ENCODE data around the gene ZNF287. TPM values are rescaled to one million over a fixed set of nuclear protein-coding genes. Genes with fewer than 3 reads are reported as not detected.

ZNF287 gene
- polyA plus RNA-seq, 1 donor (not counting 4 experiments of a cell fraction or from before 2014, with no cell fraction given), result 7.3 TPM

DNA sequence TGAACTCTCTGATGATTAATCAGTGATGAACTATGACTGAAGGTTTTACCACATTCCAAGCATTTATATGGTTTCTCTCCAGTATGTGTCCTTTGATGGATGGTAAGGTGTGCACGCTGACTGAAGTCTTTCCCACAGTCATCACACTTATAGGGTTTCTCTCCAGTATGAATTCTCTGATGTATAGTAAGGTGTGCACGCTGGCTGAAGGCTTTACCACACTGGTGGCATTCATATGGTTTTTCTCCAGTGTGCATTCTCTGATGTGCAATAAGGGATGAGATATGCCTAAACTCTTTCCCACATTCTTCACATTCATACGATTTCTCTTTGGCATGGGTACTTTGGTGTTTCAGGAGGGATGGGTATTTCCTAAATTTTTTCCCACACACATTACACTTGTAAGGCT lies 16.4 kb downstream of the ZNF287 start:
- DNase-seq (ENCODE audit: low read depth, low spot score) (no peak), FAIRE-seq (peak; percentile 23)
- Histone ChIP-seq H3K4me1 (ENCODE audit: control insufficient read depth, extremely low read depth, insufficient read depth, low read length) (no peaks in the 10 kb centered on the region), H3K27ac (ENCODE audit: control insufficient read depth, insufficient read depth, low read length) (no peak overlapping the region), H3K9ac (ENCODE audit: control insufficient read depth, extremely low read depth, insufficient read depth, low read length) (no peak overlapping the region), H3K79me2 (ENCODE audit: control insufficient read depth, insufficient read depth, low read length) (no peaks in the 10 kb centered on the region), H3K4me3 (ENCODE audit: control insufficient read depth in 2 of 3, extremely low read depth in 1 of 3, insufficient read depth in 2 of 3, low read depth in 1 of 3, low read length in 3 of 3) (no peak overlapping the region), H3K36me3 (ENCODE audit: control insufficient read depth in 2 of 2, extremely low read depth in 1 of 2, insufficient read depth in 2 of 2, low read length in 2 of 2) (peaks cover 0 to 4% of the 10 kb centered on the region in 2 experiments), H3K4me2 (ENCODE audit: control insufficient read depth, extremely low read depth, insufficient read depth, low read depth, low read length) (no peak overlapping the region), H4K20me1 (ENCODE audit: control insufficient read depth, extremely low read depth, insufficient read depth, low read length) (no peaks in the 10 kb centered on the region), H3K27me3 (ENCODE audit: control insufficient read depth, extremely low read depth, insufficient read depth, low read length) (no peaks in the 10 kb centered on the region), H3K9me1 (ENCODE audit: control insufficient read depth, extremely low read depth, insufficient read depth, low read length) (no peaks in the 10 kb centered on the region), H3K9me3 (ENCODE audit: control insufficient read depth, low read depth, low read length) (peaks cover 21% of the 10 kb centered on the region), H2AFZ (ENCODE audit: control insufficient read depth, low read length) (no peak overlapping the region)
- dilution Hi-C loops (cut with MboI; ENCODE audit: extremely low pct_ligation_motif_present, low sequenced_read_pairs), result no loop called here
- TF ChIP-seq EZH2 (IDR thresholded peaks at IDR 0.05; ENCODE audit: low read length), result no peak
- TF ChIP-seq, protein P1, sequence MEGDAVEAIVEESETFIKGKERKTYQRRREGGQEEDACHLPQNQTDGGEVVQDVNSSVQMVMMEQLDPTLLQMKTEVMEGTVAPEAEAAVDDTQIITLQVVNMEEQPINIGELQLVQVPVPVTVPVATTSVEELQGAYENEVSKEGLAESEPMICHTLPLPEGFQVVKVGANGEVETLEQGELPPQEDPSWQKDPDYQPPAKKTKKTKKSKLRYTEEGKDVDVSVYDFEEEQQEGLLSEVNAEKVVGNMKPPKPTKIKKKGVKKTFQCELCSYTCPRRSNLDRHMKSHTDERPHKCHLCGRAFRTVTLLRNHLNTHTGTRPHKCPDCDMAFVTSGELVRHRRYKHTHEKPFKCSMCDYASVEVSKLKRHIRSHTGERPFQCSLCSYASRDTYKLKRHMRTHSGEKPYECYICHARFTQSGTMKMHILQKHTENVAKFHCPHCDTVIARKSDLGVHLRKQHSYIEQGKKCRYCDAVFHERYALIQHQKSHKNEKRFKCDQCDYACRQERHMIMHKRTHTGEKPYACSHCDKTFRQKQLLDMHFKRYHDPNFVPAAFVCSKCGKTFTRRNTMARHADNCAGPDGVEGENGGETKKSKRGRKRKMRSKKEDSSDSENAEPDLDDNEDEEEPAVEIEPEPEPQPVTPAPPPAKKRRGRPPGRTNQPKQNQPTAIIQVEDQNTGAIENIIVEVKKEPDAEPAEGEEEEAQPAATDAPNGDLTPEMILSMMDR (optimal IDR thresholded peaks at IDR 0.05 in 1 of 3, IDR thresholded peaks at IDR 0.05 in 1 of 3, conservative IDR thresholded peaks at IDR 0.05 in 1 of 3; ENCODE audit: extremely low read depth in 1 of 3, insufficient read depth in 2 of 3, low read length in 3 of 3), result no peak

DNA sequence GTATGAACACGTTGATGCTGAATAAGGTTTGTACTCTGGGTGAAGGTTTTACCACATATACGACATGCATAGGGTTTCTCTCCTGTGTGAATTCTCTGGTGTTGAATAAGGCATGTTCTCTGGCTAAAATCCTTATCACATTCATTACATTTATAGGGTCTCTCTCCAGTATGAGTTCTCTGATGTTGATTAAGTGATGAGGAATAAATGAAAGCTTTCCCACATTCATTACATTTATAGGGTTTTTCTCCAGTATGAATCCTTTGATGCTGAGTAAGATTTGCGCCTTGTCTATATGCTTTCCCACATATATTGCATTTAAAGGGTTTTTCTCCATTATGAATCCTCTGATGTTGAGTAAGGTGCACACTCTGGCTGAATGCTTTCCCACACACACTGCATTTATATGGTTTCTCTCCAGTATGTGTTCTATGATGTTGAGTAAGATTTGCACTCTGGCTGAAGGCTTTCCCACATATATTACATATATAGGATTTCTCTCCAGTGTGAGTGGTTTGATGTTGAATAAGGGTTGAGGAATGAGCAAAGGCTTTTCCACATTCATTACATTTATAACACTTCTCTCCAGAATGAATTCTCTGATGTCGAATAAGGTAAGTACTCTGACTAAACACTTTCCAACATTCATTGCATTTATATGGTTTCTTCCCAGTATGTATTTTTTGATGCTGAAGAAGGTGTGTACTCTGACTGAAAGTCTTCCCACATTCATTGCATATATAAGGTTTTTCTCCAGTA lies 16.9 kb downstream of the ZNF287 start:
- DNase-seq (ENCODE audit: low read depth, low spot score) (no peak), FAIRE-seq (no peak)
- no peak overlapping the region for H3K27ac ChIP-seq (ENCODE audit: control insufficient read depth, insufficient read depth, low read length)
- no peaks in the 10 kb centered on the region for H3K27me3 ChIP-seq (ENCODE audit: control insufficient read depth, extremely low read depth, insufficient read depth, low read length)
- H3K4me1 ChIP-seq (ENCODE audit: control insufficient read depth, extremely low read depth, insufficient read depth, low read length), result no peaks in the 10 kb centered on the region
- no peak overlapping the region for H2AFZ ChIP-seq (ENCODE audit: control insufficient read depth, low read length)
- peaks cover 21% of the 10 kb centered on the region for H3K9me3 ChIP-seq (ENCODE audit: control insufficient read depth, low read depth, low read length)
- peaks cover 0 to 2% of the 10 kb centered on the region in 2 experiments for H3K36me3 ChIP-seq (ENCODE audit: control insufficient read depth in 2 of 2, extremely low read depth in 1 of 2, insufficient read depth in 2 of 2, low read length in 2 of 2)
- TF ChIP-seq, protein P1 (optimal IDR thresholded peaks at IDR 0.05 in 1 of 3, IDR thresholded peaks at IDR 0.05 in 1 of 3, conservative IDR thresholded peaks at IDR 0.05 in 1 of 3; ENCODE audit: extremely low read depth in 1 of 3, insufficient read depth in 2 of 3, low read length in 3 of 3), result no peak
- TF ChIP-seq EZH2 (IDR thresholded peaks at IDR 0.05; ENCODE audit: low read length), result no peak
- dilution Hi-C loops (cut with MboI; ENCODE audit: extremely low pct_ligation_motif_present, low sequenced_read_pairs), result no loop called here
- no peaks in the 10 kb centered on the region for H3K79me2 ChIP-seq (ENCODE audit: control insufficient read depth, insufficient read depth, low read length)
- no peaks in the 10 kb centered on the region for H3K9me1 ChIP-seq (ENCODE audit: control insufficient read depth, extremely low read depth, insufficient read depth, low read length)
- H3K9ac ChIP-seq (ENCODE audit: control insufficient read depth, extremely low read depth, insufficient read depth, low read length), result no peak overlapping the region
- H3K4me2 ChIP-seq (ENCODE audit: control insufficient read depth, extremely low read depth, insufficient read depth, low read depth, low read length), result no peak overlapping the region
- H4K20me1 ChIP-seq (ENCODE audit: control insufficient read depth, extremely low read depth, insufficient read depth, low read length), result no peaks in the 10 kb centered on the region
- no peak overlapping the region for H3K4me3 ChIP-seq (ENCODE audit: control insufficient read depth in 2 of 3, extremely low read depth in 1 of 3, insufficient read depth in 2 of 3, low read depth in 1 of 3, low read length in 3 of 3)

All from keratinocyte (primary cell).